ENCODE results near the gene KMT2B. TPM values are rescaled to one million over a fixed set of nuclear protein-coding genes. Genes with fewer than 3 reads are reported as not detected.

Gene KMT2B
- total and polyA plus RNA-seq, 4 donors: 21.7 to 41.0 (median 27.5) TPM

- Histone ChIP-seq H3K36me3 (ENCODE audit: control insufficient read depth in 4 of 4, insufficient read depth in 4 of 4, low read length in 4 of 4) (peaks cover 0 to 15% (median 15%) of the 10 kb centered on the region in 4 donors), H3K9me3 (ENCODE audit: control insufficient read depth in 4 of 4, insufficient read depth in 3 of 4, low read length in 3 of 4) (peaks cover 0 to 2% (median 0%) of the 10 kb centered on the region in 4 donors), H3K27me3 (ENCODE audit: control insufficient read depth in 3 of 3, insufficient read depth in 3 of 3, low read length in 2 of 3) (no peaks in the 10 kb centered on the region), H3K4me1 (ENCODE audit: control insufficient read depth in 5 of 5, insufficient read depth in 5 of 5, low read length in 5 of 5) (peaks cover 0 to 24% (median 9%) of the 10 kb centered on the region in 5 donors), H3K27ac (ENCODE audit: low read depth in 1 of 2, low read length in 1 of 2) (no peak overlapping the region), H3K9ac (ENCODE audit: insufficient read depth in 1 of 2, low read length in 2 of 2) (no peak overlapping the region), H3K4me3 (no peak overlapping the region)
- DNase-seq (no peak), ATAC-seq (ENCODE audit: insufficient read depth, low FRiP score) (no peak)
- WGBS, 2 donors: 91 to 98% methylated on average over 4 of the region's 4 CpGs
- TF ChIP-seq, protein P1, sequence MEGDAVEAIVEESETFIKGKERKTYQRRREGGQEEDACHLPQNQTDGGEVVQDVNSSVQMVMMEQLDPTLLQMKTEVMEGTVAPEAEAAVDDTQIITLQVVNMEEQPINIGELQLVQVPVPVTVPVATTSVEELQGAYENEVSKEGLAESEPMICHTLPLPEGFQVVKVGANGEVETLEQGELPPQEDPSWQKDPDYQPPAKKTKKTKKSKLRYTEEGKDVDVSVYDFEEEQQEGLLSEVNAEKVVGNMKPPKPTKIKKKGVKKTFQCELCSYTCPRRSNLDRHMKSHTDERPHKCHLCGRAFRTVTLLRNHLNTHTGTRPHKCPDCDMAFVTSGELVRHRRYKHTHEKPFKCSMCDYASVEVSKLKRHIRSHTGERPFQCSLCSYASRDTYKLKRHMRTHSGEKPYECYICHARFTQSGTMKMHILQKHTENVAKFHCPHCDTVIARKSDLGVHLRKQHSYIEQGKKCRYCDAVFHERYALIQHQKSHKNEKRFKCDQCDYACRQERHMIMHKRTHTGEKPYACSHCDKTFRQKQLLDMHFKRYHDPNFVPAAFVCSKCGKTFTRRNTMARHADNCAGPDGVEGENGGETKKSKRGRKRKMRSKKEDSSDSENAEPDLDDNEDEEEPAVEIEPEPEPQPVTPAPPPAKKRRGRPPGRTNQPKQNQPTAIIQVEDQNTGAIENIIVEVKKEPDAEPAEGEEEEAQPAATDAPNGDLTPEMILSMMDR (IDR thresholded peaks at IDR 0.05; ENCODE audit: control extremely low read depth, extremely low read depth): no peak
These were observed 43.0 kb downstream of the KMT2B start for GRCh38 chr19:35760711-35761349.

GRCh38 chr19:35764432-35765315 is 46.9 kb downstream of the KMT2B start:
- no peaks in the 10 kb centered on the region for H3K4me1 ChIP-seq (ENCODE audit: control insufficient read depth in 5 of 5, insufficient read depth in 5 of 5, low read length in 5 of 5)
- TF ChIP-seq, protein P1 (IDR thresholded peaks at IDR 0.05; ENCODE audit: control extremely low read depth, extremely low read depth): no peak
- no peak overlapping the region for H3K9ac ChIP-seq (ENCODE audit: insufficient read depth in 1 of 2, low read length in 2 of 2)
- peaks cover 0 to 28% (median 13%) of the 10 kb centered on the region in 4 donors for H3K36me3 ChIP-seq (ENCODE audit: control insufficient read depth in 4 of 4, insufficient read depth in 4 of 4, low read length in 4 of 4)
- H3K27ac ChIP-seq (ENCODE audit: low read depth in 1 of 2, low read length in 1 of 2): no peak overlapping the region
- H3K9me3 ChIP-seq (ENCODE audit: control insufficient read depth in 4 of 4, insufficient read depth in 3 of 4, low read length in 3 of 4): peaks cover 0 to 2% (median 0%) of the 10 kb centered on the region in 4 donors
- no peak for DNase-seq
- H3K27me3 ChIP-seq (ENCODE audit: control insufficient read depth in 3 of 3, insufficient read depth in 3 of 3, low read length in 2 of 3): no peaks in the 10 kb centered on the region
- ATAC-seq (ENCODE audit: insufficient read depth, low FRiP score): no peak
- no peak overlapping the region for H3K4me3 ChIP-seq
- WGBS, 2 donors: 91 to 93% methylated on average over 17 of the region's 17 CpGs

DNA sequence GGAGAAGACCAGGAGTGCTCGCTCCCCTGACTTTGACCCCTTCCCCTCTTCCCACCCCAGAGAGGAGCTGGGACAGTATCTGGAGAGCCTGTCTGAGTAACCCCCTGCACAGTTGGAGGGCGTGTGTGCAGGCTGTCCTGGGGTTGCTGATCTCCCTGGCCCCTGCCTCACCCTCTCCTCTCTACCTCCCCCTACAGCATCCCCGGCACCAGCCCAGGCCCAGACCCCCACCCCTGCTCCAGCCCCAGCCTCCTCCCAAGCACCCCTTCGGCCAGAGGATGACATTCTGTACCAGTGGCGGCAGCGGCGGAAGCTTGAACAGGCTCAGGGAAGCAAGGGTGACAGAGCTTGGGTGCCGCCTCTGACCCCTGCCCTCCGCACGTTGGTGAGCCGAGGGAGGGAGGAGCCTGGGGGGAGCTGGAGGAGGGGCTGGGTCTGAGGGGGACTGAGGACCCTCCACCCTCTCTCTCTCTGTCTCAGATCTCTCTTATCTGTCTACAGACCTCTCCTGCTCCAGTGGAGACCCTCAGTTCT is 48.8 kb downstream of the KMT2B start:
- DNase-seq (no peak), ATAC-seq (ENCODE audit: insufficient read depth, low FRiP score) (no peak)
- Histone ChIP-seq H3K9ac (ENCODE audit: insufficient read depth in 1 of 2, low read length in 2 of 2) (no peak overlapping the region), H3K4me3 (no peak overlapping the region), H3K27ac (ENCODE audit: low read depth in 1 of 2, low read length in 1 of 2) (no peak overlapping the region), H3K36me3 (ENCODE audit: control insufficient read depth in 4 of 4, insufficient read depth in 4 of 4, low read length in 4 of 4) (peaks cover 0 to 28% (median 9%) of the 10 kb centered on the region in 4 donors), H3K9me3 (ENCODE audit: control insufficient read depth in 4 of 4, insufficient read depth in 3 of 4, low read length in 3 of 4) (no peaks in the 10 kb centered on the region), H3K4me1 (ENCODE audit: control insufficient read depth in 5 of 5, insufficient read depth in 5 of 5, low read length in 5 of 5) (no peaks in the 10 kb centered on the region), H3K27me3 (ENCODE audit: control insufficient read depth in 3 of 3, insufficient read depth in 3 of 3, low read length in 2 of 3) (no peaks in the 10 kb centered on the region)
- WGBS, 2 donors: 88 to 90% methylated on average over 9 to 11 of the region's 11 CpGs
- TF ChIP-seq, protein P1 (IDR thresholded peaks at IDR 0.05; ENCODE audit: control extremely low read depth, extremely low read depth): no peak
